Measurements from ENCODE around the gene DDX49. TPM values are rescaled to one million over a fixed set of nuclear protein-coding genes. Genes with fewer than 3 reads are reported as not detected.
A peak's percentile ranks its signal among the peaks of the same experiment; 100 is the strongest.

Gene DDX49
- total and polyA plus RNA-seq, 9 of the 15 experiments (the other 6 are each of a cell fraction or from before 2014, with no cell fraction given): 1.1 to 113 (median 45.7) TPM

DNA sequence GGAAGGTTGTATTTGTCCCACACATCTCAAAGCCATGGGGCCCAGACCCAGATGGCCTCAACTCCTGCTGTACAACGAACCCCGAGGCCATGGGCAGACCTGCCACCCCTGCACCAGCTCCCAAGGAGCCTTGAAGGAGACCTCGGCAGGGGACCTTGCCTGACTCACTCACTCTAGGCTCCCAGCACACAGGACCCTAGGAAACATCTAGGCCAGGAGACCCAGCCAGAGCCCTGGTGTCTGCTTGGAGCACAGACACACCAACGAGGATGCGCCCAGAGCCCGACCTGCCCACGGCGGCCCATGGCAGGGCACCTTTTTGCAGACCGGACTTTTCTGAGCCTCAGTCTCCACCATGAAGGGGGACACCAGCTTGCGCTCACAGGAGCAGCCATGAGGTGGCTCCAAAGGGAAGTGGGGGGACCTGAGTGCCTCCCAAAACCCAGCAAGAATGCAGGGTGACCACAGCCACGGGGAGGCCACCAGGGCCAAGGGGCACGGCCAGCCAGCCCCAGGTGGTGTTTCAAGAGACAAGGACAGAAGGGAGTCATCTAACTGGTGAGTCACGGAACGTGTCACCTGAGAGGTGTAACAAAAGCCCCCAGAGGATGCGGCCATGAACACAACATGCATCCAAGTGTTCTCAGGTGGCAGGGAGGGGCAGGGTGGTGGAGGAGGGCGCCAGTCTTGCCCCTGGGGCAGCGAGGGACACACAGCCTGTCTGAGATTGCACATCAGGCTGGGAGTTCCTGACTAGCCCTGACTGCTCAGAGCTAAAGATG is 18.6 kb upstream of the DDX49 start:
- no TSS peak for BruUV-seq (replicated peaks)
- ChIA-PET POLR2A (interaction anchor here (0.6 to 1.0 kb wide), 3 partner anchors 8 to 86 kb away, joined by 3 to 4 read pairs (median 4); no protein-coding TSS in a partner anchor), CTCF (ENCODE audit: low intra/inter-chr PET ratio) (no interaction called here)
- no peaks in the 10 kb centered on the region for H3K79me2 ChIP-seq (ENCODE audit: control insufficient read depth, insufficient read depth, low read length)
- peaks cover 12 to 60% of the 10 kb centered on the region in 2 experiments for H3K4me1 ChIP-seq (replicated peaks in 1 of 2; ENCODE audit: control insufficient read depth in 2 of 2, insufficient read depth in 2 of 2, low read length in 2 of 2)
- H3K36me3 ChIP-seq (ENCODE audit: control insufficient read depth, insufficient read depth, low read length): peaks cover 50% of the 10 kb centered on the region; the same call in 2 of the 3 replicates
- peaks cover 22% of the 10 kb centered on the region for H4K20me1 ChIP-seq (replicated peaks; ENCODE audit: control insufficient read depth, insufficient read depth, low read length)
- 84% methylated on average over 17 of the region's 17 CpGs for WGBS (ENCODE audit: insufficient coverage, low coverage, missing lambda C conversion rate)
- H3K9ac ChIP-seq (ENCODE audit: insufficient read depth in 1 of 2, low read depth in 2 of 2, low read length in 2 of 2): no peak overlapping the region
- H3K4me2 ChIP-seq (ENCODE audit: insufficient read depth, low read length): no peak overlapping the region
- no peak for TF ChIP-seq PTRF (tag; IDR thresholded peaks at IDR 0.05)
- no peak for TF ChIP-seq ZNF766 (CRISPR knock-in tag; conservative IDR thresholded peaks at IDR 0.05)
- TF ChIP-seq RBFOX2 (IDR thresholded peaks at IDR 0.05; ENCODE audit: low read depth, low read length): 0 out of 2 replicates have a peak, but pooled peaks have one; percentile 34
- 0 out of 2 replicates have a peak, but pooled peaks have one; percentile 35 for TF ChIP-seq SP1 (CRISPR knock-in tag; IDR thresholded peaks at IDR 0.05)
- in situ Hi-C loops (cut with MboI) (no loop called here), intact Hi-C loops (cut with micrococcal nuclease) (no loop called here)
- no peaks in the 10 kb centered on the region for H3K9me3 ChIP-seq (replicated peaks; ENCODE audit: control insufficient read depth, insufficient read depth, low read depth, low read length)
- H3K4me3 ChIP-seq: no peak overlapping the region
- no peak overlapping the region for H3K27ac ChIP-seq (ENCODE audit: extremely low read depth, low read depth, low read length)
- FAIRE-seq (no peak), DNase-seq (ENCODE audit: extremely low read depth in 1 of 4, low spot score in 3 of 4) (no peak), ATAC-seq (no peak)
- H3K9me1 ChIP-seq (ENCODE audit: control insufficient read depth, insufficient read depth, low read length): peaks cover 3% of the 10 kb centered on the region
- no peak overlapping the region for H2AFZ ChIP-seq (ENCODE audit: low read depth, low read length)
- no peaks in the 10 kb centered on the region for H3K27me3 ChIP-seq (ENCODE audit: control insufficient read depth in 2 of 2, insufficient read depth in 2 of 2, low read length in 2 of 2)

DNA sequence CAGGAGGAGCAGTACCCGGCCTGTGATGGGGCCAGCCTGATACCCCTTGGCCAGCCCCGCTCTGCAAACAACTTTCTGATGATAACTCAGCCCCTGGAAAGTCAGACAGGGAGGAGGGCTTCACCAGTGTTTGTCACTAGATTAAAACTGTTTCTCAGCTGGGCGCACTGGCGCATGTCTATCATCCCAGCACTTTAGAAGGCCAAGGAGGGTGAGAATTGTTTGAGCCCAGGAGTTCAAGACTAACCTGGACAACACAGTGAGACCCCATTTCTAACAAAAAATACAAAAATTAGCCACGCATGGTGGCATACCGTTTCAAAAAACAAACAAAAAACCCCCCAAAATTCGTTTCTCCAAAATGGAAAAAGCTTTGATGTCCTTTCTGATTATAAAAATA is 18.0 kb upstream of the DDX49 start:
- POLR2A ChIA-PET: interaction anchor here (0.6 to 1.0 kb wide), 3 partner anchors 8 to 38 kb away, joined by 3 to 4 read pairs (median 4); no protein-coding TSS in a partner anchor
- WGBS (ENCODE audit: insufficient coverage, low coverage, missing lambda C conversion rate): 70% methylated on average over 7 of the region's 7 CpGs
- BruUV-seq (replicated peaks): TSS peak; percentile 36
- in situ Hi-C loops (cut with MboI): no loop called here
- Histone ChIP-seq H3K9me1 (ENCODE audit: control insufficient read depth, insufficient read depth, low read length) (peaks cover 3% of the 10 kb centered on the region), H3K4me3 (no peak overlapping the region), H3K9ac (ENCODE audit: insufficient read depth in 1 of 2, low read depth in 2 of 2, low read length in 2 of 2) (no peak overlapping the region), H4K20me1 (replicated peaks; ENCODE audit: control insufficient read depth, insufficient read depth, low read length) (peaks cover 22% of the 10 kb centered on the region), H2AFZ (ENCODE audit: low read depth, low read length) (no peak overlapping the region), H3K27ac (ENCODE audit: extremely low read depth, low read depth, low read length) (no peak overlapping the region), H3K9me3 (replicated peaks; ENCODE audit: control insufficient read depth, insufficient read depth, low read depth, low read length) (no peaks in the 10 kb centered on the region), H3K27me3 (ENCODE audit: control insufficient read depth in 2 of 2, insufficient read depth in 2 of 2, low read length in 2 of 2) (no peaks in the 10 kb centered on the region), H3K4me1 (replicated peaks in 1 of 2; ENCODE audit: control insufficient read depth in 2 of 2, insufficient read depth in 2 of 2, low read length in 2 of 2) (peaks cover 12 to 59% of the 10 kb centered on the region in 2 experiments), H3K4me2 (ENCODE audit: insufficient read depth, low read length) (no peak overlapping the region), H3K79me2 (ENCODE audit: control insufficient read depth, insufficient read depth, low read length) (no peaks in the 10 kb centered on the region), H3K36me3 (ENCODE audit: control insufficient read depth, insufficient read depth, low read length) (peaks cover 55% of the 10 kb centered on the region; the same call in 2 of the 3 replicates)
- FAIRE-seq: no peak
- TF ChIP-seq, protein P1, sequence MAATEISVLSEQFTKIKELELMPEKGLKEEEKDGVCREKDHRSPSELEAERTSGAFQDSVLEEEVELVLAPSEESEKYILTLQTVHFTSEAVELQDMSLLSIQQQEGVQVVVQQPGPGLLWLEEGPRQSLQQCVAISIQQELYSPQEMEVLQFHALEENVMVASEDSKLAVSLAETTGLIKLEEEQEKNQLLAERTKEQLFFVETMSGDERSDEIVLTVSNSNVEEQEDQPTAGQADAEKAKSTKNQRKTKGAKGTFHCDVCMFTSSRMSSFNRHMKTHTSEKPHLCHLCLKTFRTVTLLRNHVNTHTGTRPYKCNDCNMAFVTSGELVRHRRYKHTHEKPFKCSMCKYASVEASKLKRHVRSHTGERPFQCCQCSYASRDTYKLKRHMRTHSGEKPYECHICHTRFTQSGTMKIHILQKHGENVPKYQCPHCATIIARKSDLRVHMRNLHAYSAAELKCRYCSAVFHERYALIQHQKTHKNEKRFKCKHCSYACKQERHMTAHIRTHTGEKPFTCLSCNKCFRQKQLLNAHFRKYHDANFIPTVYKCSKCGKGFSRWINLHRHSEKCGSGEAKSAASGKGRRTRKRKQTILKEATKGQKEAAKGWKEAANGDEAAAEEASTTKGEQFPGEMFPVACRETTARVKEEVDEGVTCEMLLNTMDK (IDR thresholded peaks at IDR 0.05; ENCODE audit: borderline replicate concordance, insufficient read depth, low read depth, low read length, poor library complexity, severe bottlenecking): no peak
- TF ChIP-seq, protein P2, sequence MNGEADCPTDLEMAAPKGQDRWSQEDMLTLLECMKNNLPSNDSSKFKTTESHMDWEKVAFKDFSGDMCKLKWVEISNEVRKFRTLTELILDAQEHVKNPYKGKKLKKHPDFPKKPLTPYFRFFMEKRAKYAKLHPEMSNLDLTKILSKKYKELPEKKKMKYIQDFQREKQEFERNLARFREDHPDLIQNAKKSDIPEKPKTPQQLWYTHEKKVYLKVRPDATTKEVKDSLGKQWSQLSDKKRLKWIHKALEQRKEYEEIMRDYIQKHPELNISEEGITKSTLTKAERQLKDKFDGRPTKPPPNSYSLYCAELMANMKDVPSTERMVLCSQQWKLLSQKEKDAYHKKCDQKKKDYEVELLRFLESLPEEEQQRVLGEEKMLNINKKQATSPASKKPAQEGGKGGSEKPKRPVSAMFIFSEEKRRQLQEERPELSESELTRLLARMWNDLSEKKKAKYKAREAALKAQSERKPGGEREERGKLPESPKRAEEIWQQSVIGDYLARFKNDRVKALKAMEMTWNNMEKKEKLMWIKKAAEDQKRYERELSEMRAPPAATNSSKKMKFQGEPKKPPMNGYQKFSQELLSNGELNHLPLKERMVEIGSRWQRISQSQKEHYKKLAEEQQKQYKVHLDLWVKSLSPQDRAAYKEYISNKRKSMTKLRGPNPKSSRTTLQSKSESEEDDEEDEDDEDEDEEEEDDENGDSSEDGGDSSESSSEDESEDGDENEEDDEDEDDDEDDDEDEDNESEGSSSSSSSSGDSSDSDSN (IDR thresholded peaks at IDR 0.05; ENCODE audit: borderline replicate concordance in 1 of 2, low read depth in 2 of 2, low read length in 2 of 2): no peak
- TF ChIP-seq ZNF75A (CRISPR knock-in tag; IDR thresholded peaks at IDR 0.05): no peak
- TF ChIP-seq CEBPB (tag; IDR thresholded peaks at IDR 0.05): no peak
- TF ChIP-seq ZNF121 (CRISPR knock-in tag; conservative IDR thresholded peaks at IDR 0.05): peak; percentile 90
- CTCF ChIA-PET (ENCODE audit: low intra/inter-chr PET ratio): no interaction called here
- intact Hi-C loops (cut with micrococcal nuclease): no loop called here
- no peak for ATAC-seq
- DNase-seq (ENCODE audit: extremely low read depth in 1 of 4, low spot score in 3 of 4): no peak

Measured in K562 (cell line).